Gastroesophageal sphincter (tissue), 4 donors: ENCODE measurements around the gene HK2. TPM values are rescaled to one million over a fixed set of nuclear protein-coding genes. Genes with fewer than 3 reads are reported as not detected.

Experiments
- ATAC-seq: fragments of 150-250 bp; one replicate; pipeline ENCODE4 v1.9.1; 2016; ENCODE audit warnings: mild to moderate bottlenecking, moderate library complexity
- H3K27ac ChIP-seq, 4 donors: fragments of 200-600 bp; sonication (generic) in 3 of 4; 1 replicate in 3 of 4; 2 replicates in 1 of 4; pipeline ENCODE4 v1.5.1; 2016 to 2019
- H3K27me3 ChIP-seq: fragments of 200-600 bp; sonication (generic); one replicate; pipeline ENCODE4 v1.5.1; 2019
- H3K36me3 ChIP-seq, 2 donors: fragments of 200-600 bp; sonication (generic); one replicate each; pipeline ENCODE4 v1.5.1; 2019; ENCODE audit warnings: control low read depth in 1 of 2
- H3K4me1 ChIP-seq, 3 donors: fragments of 200-600 bp; sonication (generic); 1 replicate in 2 of 3; 2 replicates in 1 of 3; pipeline ENCODE4 v1.5.1; 2016 to 2019; ENCODE audit warnings: control low read depth in 2 of 3
- H3K4me3 ChIP-seq, 2 donors: fragments of 200-600 bp; sonication (generic); one replicate each; pipeline ENCODE4 v1.5.1; 2019; ENCODE audit warnings: mild to moderate bottlenecking in 1 of 2, moderate library complexity in 1 of 2
- H3K9me3 ChIP-seq, 3 donors: fragments of 200-600 bp; sonication (generic); one replicate each; pipeline ENCODE4 v1.5.1; 2017 to 2019; ENCODE audit warnings: control low read depth in 2 of 3
- EP300 ChIP-seq: sonication (generic); formaldehyde crosslinking; IDR thresholded peaks from one replicate; pipeline ENCODE4 v1.6.1; 2017; ENCODE audit warnings: antibody characterized with exemption, mild to moderate bottlenecking
- POLR2A ChIP-seq, 2 donors: fragments of 450-650 bp; IDR thresholded peaks; one replicate each; pipeline ENCODE4 v1.6.1; 2017; ENCODE audit warnings: antibody characterized with exemption in 2 of 2, mild to moderate bottlenecking in 2 of 2, moderate library complexity in 1 of 2
- POLR2AphosphoS5 ChIP-seq: sonication (generic); formaldehyde crosslinking; IDR thresholded peaks from one replicate; pipeline ENCODE4 v1.6.1; 2017; ENCODE audit warnings: antibody characterized with exemption
- WGBS, 2 donors: methylation state at CpG; one replicate each; pipeline ENCODE4 v1.1.5; 2018; ENCODE audit warnings: low coverage in 1 of 2; 5-methylcytosine and 5-hydroxymethylcytosine counted together
- total RNA-seq, 4 donors: library from RNA; depleted of rRNA; stranded (reverse); fragments of >200 nt; gene quantifications; one replicate each; pipeline ENCODE4 v1.1.0, GENCODE V29; 2016
- TF ChIP-seq, protein P1 (sequence below), 4 experiments: fragments of 200-600 bp in 2 of 4; fragments of 450-650 bp in 2 of 4; sonication (generic) in 1 of 4; IDR thresholded peaks; one replicate each; pipeline ENCODE4 v1.5.1; 2017 to 2019; ENCODE audit warnings: antibody characterized with exemption in 4 of 4, mild to moderate bottlenecking in 2 of 4, moderate library complexity in 2 of 4

The HK2 gene
- total RNA-seq, 4 donors from 2014 or later, result 0.82 to 6.1 (median 2.1) TPM

DNA sequence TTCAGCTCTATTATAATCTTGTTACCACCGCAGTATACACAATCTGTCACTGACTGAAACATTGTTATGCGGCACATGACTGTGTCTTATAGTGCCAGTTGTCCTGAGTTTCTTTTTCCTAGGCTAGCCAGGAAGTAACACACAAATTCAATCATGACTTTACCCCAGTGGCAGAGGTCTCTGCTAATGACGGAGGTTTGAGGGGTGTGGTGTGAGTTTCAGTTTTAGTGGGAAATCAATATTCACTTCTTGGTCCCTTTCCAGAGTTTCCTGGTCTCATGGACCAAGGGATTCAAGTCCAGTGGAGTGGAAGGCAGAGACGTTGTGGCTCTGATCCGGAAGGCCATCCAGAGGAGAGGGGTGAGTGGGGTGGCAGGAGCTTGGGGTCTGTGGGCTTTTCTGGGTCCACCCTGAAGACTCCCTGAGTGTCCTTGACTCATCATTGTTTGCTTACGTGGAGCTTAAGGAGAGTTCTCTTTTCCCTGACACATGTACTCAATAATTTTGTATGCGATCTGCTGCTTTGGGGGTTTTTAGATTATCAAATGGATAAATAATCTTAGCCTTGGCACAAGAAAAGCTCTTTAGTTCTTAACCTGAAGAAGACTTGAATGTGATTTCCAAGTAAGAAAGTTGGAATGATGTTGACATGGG, 39.2 kb downstream of the HK2 start:
- no peak overlapping the region for H3K27ac ChIP-seq
- H3K27me3 ChIP-seq, result no peaks in the 10 kb centered on the region
- H3K9me3 ChIP-seq, result no peaks in the 10 kb centered on the region
- H3K4me3 ChIP-seq, result no peak overlapping the region
- peaks cover 0 to 28% (median 7%) of the 10 kb centered on the region in 3 donors for H3K4me1 ChIP-seq
- TF ChIP-seq EP300 (no peak), POLR2AphosphoS5 (no peak), POLR2A (IDR thresholded peaks at IDR 0.05) (no peak)
- TF ChIP-seq, protein P1, sequence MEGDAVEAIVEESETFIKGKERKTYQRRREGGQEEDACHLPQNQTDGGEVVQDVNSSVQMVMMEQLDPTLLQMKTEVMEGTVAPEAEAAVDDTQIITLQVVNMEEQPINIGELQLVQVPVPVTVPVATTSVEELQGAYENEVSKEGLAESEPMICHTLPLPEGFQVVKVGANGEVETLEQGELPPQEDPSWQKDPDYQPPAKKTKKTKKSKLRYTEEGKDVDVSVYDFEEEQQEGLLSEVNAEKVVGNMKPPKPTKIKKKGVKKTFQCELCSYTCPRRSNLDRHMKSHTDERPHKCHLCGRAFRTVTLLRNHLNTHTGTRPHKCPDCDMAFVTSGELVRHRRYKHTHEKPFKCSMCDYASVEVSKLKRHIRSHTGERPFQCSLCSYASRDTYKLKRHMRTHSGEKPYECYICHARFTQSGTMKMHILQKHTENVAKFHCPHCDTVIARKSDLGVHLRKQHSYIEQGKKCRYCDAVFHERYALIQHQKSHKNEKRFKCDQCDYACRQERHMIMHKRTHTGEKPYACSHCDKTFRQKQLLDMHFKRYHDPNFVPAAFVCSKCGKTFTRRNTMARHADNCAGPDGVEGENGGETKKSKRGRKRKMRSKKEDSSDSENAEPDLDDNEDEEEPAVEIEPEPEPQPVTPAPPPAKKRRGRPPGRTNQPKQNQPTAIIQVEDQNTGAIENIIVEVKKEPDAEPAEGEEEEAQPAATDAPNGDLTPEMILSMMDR (IDR thresholded peaks at IDR 0.05), result no peak
- 98 to 100% methylated on average over 7 of the region's 7 CpGs for WGBS, 2 donors
- H3K36me3 ChIP-seq, result peaks cover 0 to 13% of the 10 kb centered on the region in 2 donors
- ATAC-seq, result no peak

DNA sequence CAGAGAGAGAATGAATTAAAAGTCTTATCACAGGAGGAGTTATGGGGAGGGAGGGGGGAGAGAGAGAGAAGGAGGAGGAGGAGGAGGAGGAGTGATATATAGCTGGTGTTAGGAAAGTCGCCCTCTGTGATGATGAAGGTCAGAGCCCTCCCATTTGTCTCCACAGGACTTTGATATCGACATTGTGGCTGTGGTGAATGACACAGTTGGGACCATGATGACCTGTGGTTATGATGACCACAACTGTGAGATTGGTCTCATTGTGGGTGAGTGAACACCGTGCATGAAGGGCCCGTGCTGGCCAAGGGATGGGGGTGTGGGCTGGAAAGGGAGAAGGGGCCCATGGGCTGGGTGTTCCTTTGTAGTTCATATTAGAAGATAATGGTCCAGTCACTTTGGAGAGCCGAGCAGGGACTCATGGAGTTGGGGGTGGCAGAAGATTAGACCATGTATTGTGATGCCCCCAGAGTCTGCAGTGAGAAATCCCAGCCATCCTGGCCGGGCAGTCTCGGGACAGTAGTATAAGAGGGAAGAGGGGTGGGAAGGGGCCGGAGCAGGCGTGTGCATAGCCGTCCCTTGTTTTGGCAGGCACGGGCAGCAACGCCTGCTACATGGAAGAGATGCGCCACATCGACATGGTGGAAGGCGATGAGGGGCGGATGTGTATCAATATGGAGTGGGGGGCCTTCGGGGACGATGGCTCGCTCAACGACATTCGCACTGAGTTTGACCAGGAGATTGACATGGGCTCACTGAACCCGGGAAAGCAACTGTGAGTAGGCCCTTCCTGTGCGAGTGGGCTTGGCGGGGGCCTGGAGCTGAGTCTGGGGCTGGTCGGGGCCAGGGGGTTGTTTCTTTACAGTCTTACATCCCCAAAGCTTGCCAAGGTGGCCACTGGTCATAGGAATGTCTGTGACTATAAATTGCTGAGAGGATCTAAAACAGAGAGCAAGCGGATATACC, 40.0 kb downstream of the HK2 start:
- no peak overlapping the region for H3K4me3 ChIP-seq
- H3K9me3 ChIP-seq, result no peaks in the 10 kb centered on the region
- peak overlapping the region in 2 of 4 donors; percentile 11 to 43 for H3K27ac ChIP-seq
- no peaks in the 10 kb centered on the region for H3K27me3 ChIP-seq
- H3K36me3 ChIP-seq, result peaks cover 0 to 22% of the 10 kb centered on the region in 2 donors
- ATAC-seq, result no peak
- 86 to 89% methylated on average over 7 to 20 of the region's 26 CpGs for WGBS, 2 donors
- TF ChIP-seq, protein P1 (IDR thresholded peaks at IDR 0.05), result no peak
- TF ChIP-seq POLR2AphosphoS5, result no peak
- no peak for TF ChIP-seq EP300
- no peak for TF ChIP-seq POLR2A (IDR thresholded peaks at IDR 0.05)
- peaks cover 0 to 21% (median 7%) of the 10 kb centered on the region in 3 donors for H3K4me1 ChIP-seq

DNA sequence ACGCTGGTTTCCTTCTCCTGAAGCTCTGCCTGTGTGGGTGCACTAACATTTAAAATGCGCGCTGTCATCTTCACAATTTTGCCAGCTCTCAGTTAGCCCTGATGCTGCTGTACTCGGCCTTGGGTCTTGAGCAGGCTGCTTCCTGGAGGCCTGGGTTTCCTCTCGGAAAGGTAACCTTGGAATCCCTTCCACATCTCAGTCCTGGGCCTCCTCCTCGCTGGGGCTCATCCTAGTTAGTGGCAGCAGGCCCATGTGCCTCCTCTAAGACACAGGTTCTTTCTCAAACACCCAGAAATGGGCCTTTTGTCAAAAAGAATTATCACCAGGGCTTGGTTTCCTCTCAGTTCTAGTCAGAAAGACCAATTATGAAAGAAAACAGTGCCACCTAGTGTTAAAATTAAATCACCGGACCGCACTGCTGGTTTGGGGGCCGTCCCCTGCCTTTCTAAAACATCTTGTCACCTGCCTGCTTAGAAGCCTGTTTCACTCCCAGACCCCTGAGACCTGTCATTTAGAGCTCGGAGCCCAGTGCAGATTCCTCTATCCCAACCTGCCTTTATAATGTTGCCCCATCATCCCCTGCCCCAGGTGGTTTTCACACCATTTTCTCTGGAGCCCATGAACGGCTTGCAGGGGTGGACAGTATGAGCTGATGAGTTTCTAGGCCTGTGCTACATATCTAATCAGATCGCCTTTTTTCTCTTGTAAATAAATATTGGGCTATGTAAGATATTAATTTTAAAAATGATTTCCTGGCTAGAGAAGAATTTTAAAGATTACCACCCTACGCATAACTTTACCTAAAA, 42.4 kb downstream of the HK2 start:
- H3K4me3 ChIP-seq, result no peak overlapping the region
- 37 to 58% methylated on average over 6 to 11 of the region's 13 CpGs for WGBS, 2 donors
- H3K9me3 ChIP-seq, result no peaks in the 10 kb centered on the region
- H3K27me3 ChIP-seq, result no peaks in the 10 kb centered on the region
- H3K27ac ChIP-seq, result peak overlapping the region in 3 of 4 donors; percentile 11 to 62 (median 36)
- TF ChIP-seq, protein P1 (IDR thresholded peaks at IDR 0.05), result peak in 3 of 4 experiments; percentile 66 to 82 (median 71)
- TF ChIP-seq EP300 (no peak), POLR2A (IDR thresholded peaks at IDR 0.05) (no peak)
- peak; percentile 68 for ATAC-seq
- H3K4me1 ChIP-seq, result peaks cover 0 to 21% (median 7%) of the 10 kb centered on the region in 3 donors
- peaks cover 0 to 45% of the 10 kb centered on the region in 2 donors for H3K36me3 ChIP-seq

DNA sequence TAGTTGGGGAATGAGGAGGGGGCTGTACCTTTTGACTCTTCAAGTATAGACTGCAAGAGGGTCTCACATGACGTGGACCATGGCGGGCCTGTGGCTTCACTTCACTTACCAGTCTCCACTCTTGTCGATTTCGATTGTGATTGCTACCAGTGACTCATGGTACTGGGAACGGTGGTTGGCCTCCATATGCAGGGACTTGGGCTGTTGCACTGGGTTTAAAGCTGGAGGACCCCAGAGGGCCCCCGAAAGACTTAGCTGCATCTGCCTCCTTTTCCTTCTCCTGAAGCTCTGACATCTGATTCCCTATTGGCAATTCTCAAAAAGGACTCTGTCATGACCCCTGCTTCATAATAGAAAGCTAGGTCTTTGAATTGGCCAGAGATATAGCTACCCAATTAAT, 43.4 kb downstream of the HK2 start:
- H3K27ac ChIP-seq, result no peak overlapping the region
- no peaks in the 10 kb centered on the region for H3K27me3 ChIP-seq
- no peaks in the 10 kb centered on the region for H3K9me3 ChIP-seq
- H3K4me1 ChIP-seq, result peaks cover 0 to 21% (median 7%) of the 10 kb centered on the region in 3 donors
- TF ChIP-seq POLR2A (IDR thresholded peaks at IDR 0.05) (no peak), EP300 (no peak), POLR2AphosphoS5 (no peak)
- TF ChIP-seq, protein P1 (IDR thresholded peaks at IDR 0.05), result no peak
- ATAC-seq, result no peak
- peaks cover 0 to 56% of the 10 kb centered on the region in 2 donors for H3K36me3 ChIP-seq
- 83 to 100% methylated on average over 1 to 4 of the region's 6 CpGs for WGBS, 2 donors
- no peak overlapping the region for H3K4me3 ChIP-seq
